Inflammatory macrophage treated with lipopolysaccharide for 4 hours (primary cell): ENCODE data around the gene ZNF493.

Experiments
- DNase-seq: peaks from one replicate; pipeline ENCODE4 v3.0.0-alpha.2; 2020

Gene ZNF493

GRCh38 chr19:21463449-21464105, 66.6 kb downstream of the ZNF493 start:
- no peak for DNase-seq

GRCh38 chr19:21466627-21467026, 69.7 kb downstream of the ZNF493 start:
- DNase-seq, result no peak

GRCh38 chr19:21468791-21469190, 71.9 kb downstream of the ZNF493 start:
- DNase-seq, result no peak

GRCh38 chr19:21472507-21472906, 75.6 kb downstream of the ZNF493 start:
- DNase-seq, result no peak

GRCh38 chr19:21474671-21475181, 77.8 kb downstream of the ZNF493 start:
- peak; percentile 63 for DNase-seq
